Measurements from ENCODE around the gene MCEE.

GRCh38 chr2:71150082-71150816 lies 20.2 kb upstream of the MCEE start:
- no peak for TF ChIP-seq EP300 (conservative IDR thresholded peaks at IDR 0.05; ENCODE audit: poor library complexity, severe bottlenecking)
- TF ChIP-seq CTCF (IDR thresholded peaks at IDR 0.05; ENCODE audit: poor library complexity, severe bottlenecking), result no peak
- no peak for TF ChIP-seq REST (IDR thresholded peaks at IDR 0.05; ENCODE audit: borderline replicate concordance)
- TF ChIP-seq POLR2AphosphoS5 (IDR thresholded peaks at IDR 0.05), result no peak
- no peak for TF ChIP-seq SMC3 (conservative IDR thresholded peaks at IDR 0.05; ENCODE audit: poor library complexity)
- no peak for TF ChIP-seq MXI1 (conservative IDR thresholded peaks at IDR 0.05; ENCODE audit: poor library complexity, severe bottlenecking)
- TF ChIP-seq RAD21 (conservative IDR thresholded peaks at IDR 0.05), result no peak
- TF ChIP-seq EZH2 (IDR thresholded peaks at IDR 0.05; ENCODE audit: borderline replicate concordance, insufficient read depth, low read length, poor library complexity, severe bottlenecking), result no peak
- no peak for TF ChIP-seq TAF1 (IDR thresholded peaks at IDR 0.05; ENCODE audit: low read depth)

Measured in neural cell (in vitro differentiated cells).